VCaP (cell line): ENCODE data around the gene MRGPRG.

ENCODE experiments used
- H3K27ac ChIP-seq: fragments of 450-650 bp; 2 replicates; pipeline ENCODE4 v1.5.1; 2017
- TF ChIP-seq, protein P1 (sequence below): fragments of 450-650 bp; conservative IDR thresholded peaks from 2 replicates; pipeline ENCODE4 v1.5.1; 2017; ENCODE audit warnings: mild to moderate bottlenecking, moderate library complexity

The MRGPRG gene

DNA sequence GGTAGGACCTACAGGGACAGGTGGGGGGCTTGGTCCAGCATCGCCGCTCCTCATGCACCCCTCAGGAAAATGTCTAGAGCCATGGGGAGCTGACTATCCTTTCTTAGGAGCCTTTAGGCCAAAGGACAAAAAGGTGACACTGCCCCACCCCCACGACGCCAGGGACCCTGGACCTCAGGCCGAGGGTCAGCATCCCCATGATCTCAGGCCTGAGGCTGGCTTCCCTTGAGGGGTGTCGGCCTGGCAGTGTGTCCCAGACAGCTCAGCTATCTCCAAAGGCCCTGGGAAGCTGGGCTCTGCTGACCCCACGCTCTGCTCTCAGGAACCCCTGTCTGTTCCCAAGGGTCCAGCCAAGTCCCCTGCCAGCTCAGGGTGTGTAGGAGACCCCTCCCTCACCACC is 16.3 kb downstream of the MRGPRG start:
- no peak overlapping the region for H3K27ac ChIP-seq
- TF ChIP-seq, protein P1, sequence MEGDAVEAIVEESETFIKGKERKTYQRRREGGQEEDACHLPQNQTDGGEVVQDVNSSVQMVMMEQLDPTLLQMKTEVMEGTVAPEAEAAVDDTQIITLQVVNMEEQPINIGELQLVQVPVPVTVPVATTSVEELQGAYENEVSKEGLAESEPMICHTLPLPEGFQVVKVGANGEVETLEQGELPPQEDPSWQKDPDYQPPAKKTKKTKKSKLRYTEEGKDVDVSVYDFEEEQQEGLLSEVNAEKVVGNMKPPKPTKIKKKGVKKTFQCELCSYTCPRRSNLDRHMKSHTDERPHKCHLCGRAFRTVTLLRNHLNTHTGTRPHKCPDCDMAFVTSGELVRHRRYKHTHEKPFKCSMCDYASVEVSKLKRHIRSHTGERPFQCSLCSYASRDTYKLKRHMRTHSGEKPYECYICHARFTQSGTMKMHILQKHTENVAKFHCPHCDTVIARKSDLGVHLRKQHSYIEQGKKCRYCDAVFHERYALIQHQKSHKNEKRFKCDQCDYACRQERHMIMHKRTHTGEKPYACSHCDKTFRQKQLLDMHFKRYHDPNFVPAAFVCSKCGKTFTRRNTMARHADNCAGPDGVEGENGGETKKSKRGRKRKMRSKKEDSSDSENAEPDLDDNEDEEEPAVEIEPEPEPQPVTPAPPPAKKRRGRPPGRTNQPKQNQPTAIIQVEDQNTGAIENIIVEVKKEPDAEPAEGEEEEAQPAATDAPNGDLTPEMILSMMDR, result no peak

DNA sequence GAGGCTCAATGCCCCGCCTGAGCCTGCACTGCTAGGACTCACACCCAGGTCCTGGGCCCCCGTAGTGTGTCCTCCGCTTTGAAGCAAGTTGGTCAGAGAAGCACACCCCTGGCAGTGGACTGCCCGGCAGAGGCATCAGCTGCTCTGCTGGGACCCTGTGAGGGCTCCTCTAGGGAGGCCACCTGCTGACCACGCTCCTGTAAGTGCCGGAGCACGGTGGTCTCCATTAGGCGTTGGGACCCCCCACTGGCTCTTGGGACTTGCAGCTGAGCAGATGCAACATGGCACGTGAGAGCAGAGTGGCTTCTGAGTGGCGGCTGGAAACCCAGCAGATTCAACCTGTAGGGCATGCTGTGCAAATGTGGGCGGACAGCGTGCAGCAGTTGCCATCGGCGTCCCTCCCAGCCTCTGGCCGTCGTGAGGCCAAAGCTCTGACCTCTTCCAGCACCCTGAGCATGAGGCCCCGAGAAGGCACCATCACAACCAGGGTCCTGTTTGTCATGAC is 16.9 kb downstream of the MRGPRG start:
- H3K27ac ChIP-seq, result no peak overlapping the region
- TF ChIP-seq, protein P1, result no peak

DNA sequence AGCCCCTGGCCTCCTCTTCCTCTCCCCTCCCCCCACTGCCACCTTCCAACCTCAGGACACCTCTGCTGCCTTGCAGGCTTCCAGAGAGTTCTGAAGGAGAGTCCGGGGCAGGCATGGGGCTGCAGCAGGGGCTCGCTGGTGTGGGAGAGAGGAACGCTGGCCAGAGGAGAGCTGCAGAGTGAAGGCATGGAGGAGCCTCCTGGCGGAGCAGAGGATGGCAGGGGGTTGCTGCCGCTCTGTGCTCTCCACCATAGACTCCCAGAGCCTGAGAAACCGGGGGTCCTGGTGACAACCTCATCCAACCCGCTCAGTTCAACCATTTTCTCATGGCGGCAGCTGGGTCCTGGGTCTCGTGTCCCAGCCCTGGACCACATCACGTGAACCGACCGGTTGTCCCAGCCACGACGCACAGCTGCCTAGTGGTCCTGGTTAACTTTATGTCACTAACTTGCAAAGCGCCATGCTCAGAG is 17.5 kb downstream of the MRGPRG start:
- H3K27ac ChIP-seq, result no peak overlapping the region
- TF ChIP-seq, protein P1, result no peak

DNA sequence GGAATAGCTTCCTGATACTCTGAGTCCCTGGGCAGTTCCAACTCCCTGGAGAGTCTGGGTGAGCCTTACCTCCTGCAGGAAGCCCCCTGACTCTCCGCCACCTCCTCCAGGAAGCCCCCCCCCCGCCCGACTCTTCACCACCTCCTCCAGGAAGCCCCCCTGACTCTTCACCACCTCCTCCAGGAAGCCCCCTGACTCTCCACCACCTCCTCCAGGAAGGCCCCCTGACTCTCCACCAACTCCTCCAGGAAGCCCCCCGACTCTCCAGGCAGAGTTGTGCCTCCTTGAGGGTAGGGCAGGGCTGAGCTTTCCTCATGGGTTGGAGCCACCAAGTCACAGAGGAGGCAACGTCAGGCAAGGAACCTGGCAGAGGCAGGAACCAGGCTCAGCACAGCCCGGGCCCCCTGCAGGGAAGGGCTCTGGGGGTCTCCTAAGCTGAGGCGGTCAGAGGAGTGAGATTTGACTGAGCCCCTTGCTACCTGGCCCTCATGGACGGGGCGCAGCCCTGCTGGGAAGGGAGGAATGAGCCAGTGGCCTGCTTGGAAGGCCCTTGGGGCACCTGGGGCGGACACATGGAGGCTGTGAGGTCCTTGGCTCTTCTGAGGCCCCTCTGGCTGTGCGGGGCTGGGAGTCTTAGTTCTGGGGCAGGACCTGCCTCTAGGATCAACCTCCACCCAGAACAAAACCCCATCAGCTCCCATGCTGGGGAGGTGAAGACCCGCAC is 18.1 kb downstream of the MRGPRG start:
- no peak overlapping the region for H3K27ac ChIP-seq
- TF ChIP-seq, protein P1, result no peak

DNA sequence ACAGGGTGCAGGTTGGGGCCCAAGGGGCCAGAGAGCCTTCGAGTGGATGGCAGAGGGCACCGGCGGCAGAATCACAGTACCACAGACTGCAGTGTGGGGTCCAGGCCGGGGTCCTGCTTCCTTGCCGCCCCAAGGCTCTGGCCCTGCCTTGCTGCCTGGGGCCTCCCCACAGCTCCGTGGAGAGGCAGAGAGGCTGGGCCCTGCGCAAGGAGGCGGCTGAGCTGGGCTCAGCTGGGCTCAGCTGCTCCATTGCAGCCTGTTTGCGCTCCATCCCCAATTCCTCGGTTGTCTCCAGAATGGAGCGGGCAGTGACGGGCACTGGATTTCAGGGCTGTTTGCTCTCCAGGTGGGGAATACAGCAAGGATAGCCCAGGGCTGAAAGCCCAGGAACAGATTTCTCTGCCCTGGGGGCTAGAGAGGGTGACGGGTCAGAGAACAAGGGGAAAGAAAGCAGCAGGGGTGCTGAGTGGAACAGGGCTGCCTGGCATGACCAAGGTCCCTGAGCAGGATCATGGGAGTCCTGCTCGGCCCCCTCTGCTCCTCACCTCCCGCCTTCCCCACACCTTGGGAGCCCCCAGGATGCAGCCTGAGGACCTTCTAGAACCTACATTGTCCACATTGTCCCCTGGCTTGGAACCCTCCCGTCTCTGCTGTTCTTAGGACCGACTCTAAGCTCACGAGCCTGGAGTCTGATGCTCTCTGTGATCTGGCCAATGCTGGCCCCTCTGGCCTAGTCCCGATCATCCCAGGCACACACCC is 18.9 kb downstream of the MRGPRG start:
- TF ChIP-seq, protein P1, result no peak
- H3K27ac ChIP-seq, result no peak overlapping the region

DNA sequence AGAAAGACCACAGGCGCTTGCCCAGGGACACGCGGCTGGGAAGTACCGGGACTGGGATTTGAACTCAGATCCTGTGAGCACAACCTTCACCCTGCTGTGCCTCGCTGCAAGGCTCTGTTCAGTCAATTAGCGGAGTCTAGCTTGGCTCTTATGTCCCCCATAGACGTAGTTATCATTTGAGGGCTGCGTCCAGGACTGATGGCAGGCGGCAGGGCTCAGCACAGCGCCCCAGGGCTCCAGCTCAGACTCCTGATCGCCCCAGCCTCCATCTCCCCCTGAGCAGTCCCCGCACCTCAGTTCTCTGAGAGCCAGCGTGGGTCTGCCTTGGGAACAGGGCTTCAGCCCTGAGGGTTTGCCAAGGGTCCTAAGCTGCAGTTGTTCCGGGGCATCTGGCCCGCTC is 19.8 kb downstream of the MRGPRG start:
- TF ChIP-seq, protein P1, result no peak
- H3K27ac ChIP-seq, result no peak overlapping the region

DNA sequence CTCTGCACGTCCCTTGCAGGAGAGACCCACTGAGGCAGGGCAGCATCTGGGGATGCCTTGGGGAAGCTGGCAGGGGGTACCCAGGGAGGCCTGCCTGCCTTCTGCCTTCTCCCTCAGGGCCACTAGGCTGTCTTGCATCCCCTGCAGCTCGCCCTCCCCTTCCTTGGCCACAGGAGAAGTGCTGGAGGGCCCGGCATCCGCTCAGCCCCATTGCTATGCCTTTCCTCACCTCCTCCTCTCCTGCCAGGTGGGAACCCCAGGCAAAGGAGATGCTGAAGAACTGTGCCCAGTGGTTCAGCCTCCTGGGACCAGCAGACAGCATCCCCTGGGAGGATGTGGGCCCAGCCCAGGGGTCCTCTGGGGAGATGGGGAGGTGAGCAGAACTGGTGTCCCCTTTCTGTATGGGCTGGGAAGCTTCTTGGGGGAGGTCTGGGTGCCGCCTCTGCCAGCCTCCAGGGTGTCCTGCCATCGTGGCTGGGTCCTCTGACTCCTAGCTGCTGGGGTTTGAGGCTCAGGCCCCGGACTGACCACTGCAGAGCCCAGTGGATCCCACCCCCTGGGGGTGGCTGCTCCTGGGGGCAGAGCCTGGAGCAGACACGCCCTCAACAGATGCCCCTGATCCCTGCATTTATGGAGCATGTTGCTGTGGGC is 20.6 kb downstream of the MRGPRG start:
- no peak overlapping the region for H3K27ac ChIP-seq
- TF ChIP-seq, protein P1, result no peak
